ENCODE measurements around the gene KIF5A. TPM values are rescaled to one million over a fixed set of nuclear protein-coding genes. Genes with fewer than 3 reads are reported as not detected.
A peak's percentile ranks its signal among the peaks of the same experiment; 100 is the strongest.

The KIF5A gene
- total and polyA plus RNA-seq, 2 of the 13 experiments (the other 11 are each of a cell fraction or from before 2014, with no cell fraction given): 1.6 to 11.9 TPM

DNA sequence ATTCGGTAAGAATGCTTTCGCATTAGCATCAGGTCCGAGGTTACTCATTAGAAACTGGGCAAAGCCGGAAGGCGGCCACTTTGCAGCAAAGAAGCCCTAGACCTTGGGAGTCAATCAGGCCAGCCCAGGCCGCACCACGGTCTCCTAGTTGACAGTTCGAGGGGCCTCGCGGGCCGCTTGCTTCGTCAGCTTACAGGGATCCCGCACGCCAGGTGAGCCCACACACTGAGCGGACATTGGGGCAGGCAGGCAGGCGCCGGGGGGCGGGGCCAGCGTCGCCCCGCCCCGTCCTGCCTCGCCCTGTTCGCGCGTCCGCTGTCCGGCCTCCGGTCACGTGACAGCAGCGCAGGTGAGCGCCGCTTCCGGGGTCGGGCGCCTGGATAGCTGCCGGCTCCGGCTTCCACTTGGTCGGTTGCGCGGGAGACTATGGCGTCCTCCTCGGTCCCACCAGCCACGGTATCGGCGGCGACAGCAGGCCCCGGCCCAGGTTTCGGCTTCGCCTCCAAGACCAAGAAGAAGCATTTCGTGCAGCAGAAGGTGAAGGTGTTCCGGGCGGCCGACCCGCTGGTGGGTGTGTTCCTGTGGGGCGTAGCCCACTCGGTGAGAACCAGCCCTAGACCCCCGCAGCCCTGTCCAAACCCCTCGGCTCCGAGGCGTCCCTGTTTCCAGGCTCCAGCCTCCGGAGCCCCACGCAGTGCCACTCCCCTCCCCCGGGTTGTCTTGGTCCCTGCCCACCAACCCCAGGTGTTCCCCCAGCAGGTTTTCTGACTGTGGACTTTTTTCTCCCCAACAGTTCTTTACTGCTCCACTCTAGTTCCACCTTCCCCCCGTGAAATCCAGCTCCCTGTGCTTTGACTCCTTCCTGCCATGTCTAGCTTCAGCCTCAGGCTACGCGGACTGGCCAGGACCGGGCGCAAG, 41.3 kb downstream of the KIF5A start, which contains the start of gene PIP4K2C (continued):
- TF ChIP-seq, protein P1, sequence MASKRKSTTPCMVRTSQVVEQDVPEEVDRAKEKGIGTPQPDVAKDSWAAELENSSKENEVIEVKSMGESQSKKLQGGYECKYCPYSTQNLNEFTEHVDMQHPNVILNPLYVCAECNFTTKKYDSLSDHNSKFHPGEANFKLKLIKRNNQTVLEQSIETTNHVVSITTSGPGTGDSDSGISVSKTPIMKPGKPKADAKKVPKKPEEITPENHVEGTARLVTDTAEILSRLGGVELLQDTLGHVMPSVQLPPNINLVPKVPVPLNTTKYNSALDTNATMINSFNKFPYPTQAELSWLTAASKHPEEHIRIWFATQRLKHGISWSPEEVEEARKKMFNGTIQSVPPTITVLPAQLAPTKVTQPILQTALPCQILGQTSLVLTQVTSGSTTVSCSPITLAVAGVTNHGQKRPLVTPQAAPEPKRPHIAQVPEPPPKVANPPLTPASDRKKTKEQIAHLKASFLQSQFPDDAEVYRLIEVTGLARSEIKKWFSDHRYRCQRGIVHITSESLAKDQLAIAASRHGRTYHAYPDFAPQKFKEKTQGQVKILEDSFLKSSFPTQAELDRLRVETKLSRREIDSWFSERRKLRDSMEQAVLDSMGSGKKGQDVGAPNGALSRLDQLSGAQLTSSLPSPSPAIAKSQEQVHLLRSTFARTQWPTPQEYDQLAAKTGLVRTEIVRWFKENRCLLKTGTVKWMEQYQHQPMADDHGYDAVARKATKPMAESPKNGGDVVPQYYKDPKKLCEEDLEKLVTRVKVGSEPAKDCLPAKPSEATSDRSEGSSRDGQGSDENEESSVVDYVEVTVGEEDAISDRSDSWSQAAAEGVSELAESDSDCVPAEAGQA (IDR thresholded peaks at IDR 0.05; ENCODE audit: low read depth): no peak
- TF ChIP-seq, protein P1 (CRISPR knock-in tag; IDR thresholded peaks at IDR 0.05; ENCODE audit: borderline replicate concordance): no peak
- TF ChIP-seq BRCA1 (CRISPR knock-in tag; IDR thresholded peaks at IDR 0.05) (no peak), ZFX (CRISPR knock-in tag; IDR thresholded peaks at IDR 0.05; ENCODE audit: low read depth) (no peak), ZNF564 (CRISPR knock-in tag; IDR thresholded peaks at IDR 0.05) (no peak), KLF11 (CRISPR knock-in tag; IDR thresholded peaks at IDR 0.05) (no peak), ZSCAN20 (CRISPR knock-in tag; IDR thresholded peaks at IDR 0.05; ENCODE audit: borderline replicate concordance) (no peak), PTBP1 (IDR thresholded peaks at IDR 0.05; ENCODE audit: low read depth, low read length, poor library complexity, severe bottlenecking) (no peak), NFIB (CRISPR knock-in tag; IDR thresholded peaks at IDR 0.05; ENCODE audit: borderline replicate concordance) (no peak), RNF2 (conservative IDR thresholded peaks at IDR 0.05; ENCODE audit: low read depth) (0 out of 2 replicates have a peak, but pooled peaks have one; percentile 34), ZNF747 (CRISPR knock-in tag; IDR thresholded peaks at IDR 0.05; ENCODE audit: borderline replicate concordance) (no peak), POGZ (CRISPR knock-in tag; IDR thresholded peaks at IDR 0.05) (peak; percentile 57; the same call in 1 of the 2 replicates), FOXK2 (IDR thresholded peaks at IDR 0.05) (no peak), BORCS8-MEF2B (CRISPR knock-in tag; IDR thresholded peaks at IDR 0.05) (no peak), PAWR (CRISPR knock-in tag; IDR thresholded peaks at IDR 0.05; ENCODE audit: borderline replicate concordance) (no peak), PITX1 (CRISPR knock-in tag; IDR thresholded peaks at IDR 0.05) (no peak), ZNF280D (CRISPR knock-in tag; IDR thresholded peaks at IDR 0.05) (no peak), EEA1 (CRISPR knock-in tag; IDR thresholded peaks at IDR 0.05; ENCODE audit: borderline replicate concordance) (no peak)
- TF ChIP-seq, protein P2, sequence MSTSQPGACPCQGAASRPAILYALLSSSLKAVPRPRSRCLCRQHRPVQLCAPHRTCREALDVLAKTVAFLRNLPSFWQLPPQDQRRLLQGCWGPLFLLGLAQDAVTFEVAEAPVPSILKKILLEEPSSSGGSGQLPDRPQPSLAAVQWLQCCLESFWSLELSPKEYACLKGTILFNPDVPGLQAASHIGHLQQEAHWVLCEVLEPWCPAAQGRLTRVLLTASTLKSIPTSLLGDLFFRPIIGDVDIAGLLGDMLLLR (CRISPR knock-in tag; IDR thresholded peaks at IDR 0.05): 0 out of 2 replicates have a peak, but pooled peaks have one; percentile 23
- TF ChIP-seq, protein P3, sequence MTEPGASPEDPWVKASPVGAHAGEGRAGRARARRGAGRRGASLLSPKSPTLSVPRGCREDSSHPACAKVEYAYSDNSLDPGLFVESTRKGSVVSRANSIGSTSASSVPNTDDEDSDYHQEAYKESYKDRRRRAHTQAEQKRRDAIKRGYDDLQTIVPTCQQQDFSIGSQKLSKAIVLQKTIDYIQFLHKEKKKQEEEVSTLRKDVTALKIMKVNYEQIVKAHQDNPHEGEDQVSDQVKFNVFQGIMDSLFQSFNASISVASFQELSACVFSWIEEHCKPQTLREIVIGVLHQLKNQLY (CRISPR knock-in tag; IDR thresholded peaks at IDR 0.05): no peak
